Right forelimb (tissue), 1 donor: ENCODE measurements around the gene CTBP1.

Source experiments
- DNase-seq: peaks from one replicate; pipeline ENCODE4 v3.0.0-alpha.2; 2018

The CTBP1 gene

GRCh38 chr4:1283711-1284110 is 34.8 kb upstream of the CTBP1 start:
- no peak for DNase-seq

DNA sequence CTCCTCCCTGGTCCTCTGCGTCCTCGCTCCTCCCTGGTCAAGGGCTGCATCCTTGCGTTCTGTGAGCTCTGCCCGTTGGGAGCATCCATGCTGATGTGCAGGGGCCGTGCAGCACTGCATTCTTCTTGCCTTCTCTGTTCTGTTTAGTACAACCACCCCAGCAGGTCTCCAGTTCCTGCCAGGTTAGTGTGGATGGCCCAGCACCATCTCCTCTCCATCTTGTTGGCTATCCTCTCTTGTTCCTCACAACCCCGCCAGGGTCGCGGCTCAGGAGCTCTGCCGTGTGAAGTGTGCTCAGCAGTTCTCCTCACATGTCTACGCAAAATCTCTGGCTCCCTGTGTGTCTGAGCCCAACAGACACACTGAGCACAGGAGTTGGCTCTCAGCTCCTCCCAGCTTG is 30.3 kb upstream of the CTBP1 start:
- DNase-seq, result no peak

DNA sequence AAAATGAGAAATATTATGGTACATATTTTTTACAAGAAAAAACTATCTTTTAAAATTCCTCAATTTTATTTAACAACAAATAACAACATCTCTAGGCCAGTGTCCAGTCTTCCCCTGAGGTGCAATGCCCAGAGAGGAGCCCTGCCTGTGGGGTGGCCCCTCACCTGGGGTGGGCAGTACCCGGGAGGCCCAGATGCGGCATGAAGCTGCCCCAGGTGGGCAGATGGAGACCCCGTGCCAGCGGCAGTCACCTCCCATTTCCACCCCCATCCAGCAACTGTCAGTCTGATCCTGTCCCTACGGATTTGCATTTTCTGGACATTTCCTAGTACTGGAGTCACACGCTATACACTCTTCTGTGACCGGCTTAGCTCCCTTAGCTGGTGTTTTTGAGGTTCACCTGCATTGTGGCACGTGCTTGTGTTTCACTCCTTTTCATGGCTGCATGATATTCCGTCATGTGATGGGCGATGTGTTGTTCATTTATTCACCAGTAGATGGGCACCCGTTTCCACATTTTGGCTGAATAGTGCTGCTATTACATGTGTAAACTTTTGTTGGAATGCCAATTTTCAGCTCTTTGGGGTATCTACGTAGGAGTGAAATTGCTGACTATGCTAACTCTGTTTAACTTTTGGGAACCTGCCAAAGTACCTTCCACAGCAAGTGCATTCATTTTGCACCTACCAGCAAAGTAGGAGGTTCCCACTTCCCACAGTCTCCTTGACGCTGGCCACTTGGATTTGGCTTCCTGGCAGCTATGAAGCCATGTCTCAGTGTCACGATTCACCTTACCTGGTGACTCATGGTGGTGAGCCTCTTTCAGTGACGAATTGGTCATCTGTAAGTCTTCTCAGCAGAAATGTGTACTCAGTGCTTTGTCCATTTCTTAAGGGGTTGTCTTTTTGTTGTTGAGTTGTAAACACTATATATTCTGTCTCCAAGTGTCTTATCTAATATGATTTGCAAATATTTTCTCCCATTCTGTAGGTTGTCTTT is 29.0 kb upstream of the CTBP1 start:
- DNase-seq, result no peak

DNA sequence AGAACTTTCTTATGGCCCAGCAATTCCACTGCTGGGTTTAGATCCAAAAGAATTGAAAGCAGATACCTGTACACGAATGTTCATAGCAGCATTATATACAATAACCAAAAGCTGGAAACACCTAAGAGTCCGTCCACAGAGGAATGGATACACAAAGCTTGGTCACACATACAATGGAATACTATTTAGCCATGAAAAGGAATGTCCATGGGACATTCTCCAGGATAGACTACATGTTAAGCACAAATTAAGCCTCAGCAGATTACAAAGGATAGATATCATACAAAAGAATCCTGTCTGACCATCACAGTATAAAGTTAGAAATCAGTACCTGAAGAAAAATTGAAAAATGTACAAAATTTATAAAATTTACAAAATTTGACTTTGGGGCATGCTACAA is 28.1 kb upstream of the CTBP1 start:
- no peak for DNase-seq

DNA sequence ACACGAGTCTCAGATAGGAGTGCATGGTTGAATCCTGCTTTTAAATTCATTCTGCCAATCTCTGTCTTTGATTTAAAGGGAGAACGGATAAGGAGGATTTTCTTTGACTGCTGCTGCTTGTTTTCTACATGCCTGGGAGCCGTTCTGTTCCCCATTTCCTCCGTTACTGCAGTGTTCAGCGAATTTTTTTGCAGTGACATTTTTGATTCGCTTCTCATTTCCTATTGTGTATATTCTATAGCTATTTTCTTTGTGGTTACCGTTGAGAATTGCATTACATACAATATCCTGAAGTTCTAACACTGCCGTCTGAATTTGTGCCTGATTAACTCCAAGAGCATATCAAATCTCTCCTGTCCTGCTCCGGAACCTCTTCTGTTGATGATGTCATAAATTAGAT is 25.9 kb upstream of the CTBP1 start:
- DNase-seq, result no peak

DNA sequence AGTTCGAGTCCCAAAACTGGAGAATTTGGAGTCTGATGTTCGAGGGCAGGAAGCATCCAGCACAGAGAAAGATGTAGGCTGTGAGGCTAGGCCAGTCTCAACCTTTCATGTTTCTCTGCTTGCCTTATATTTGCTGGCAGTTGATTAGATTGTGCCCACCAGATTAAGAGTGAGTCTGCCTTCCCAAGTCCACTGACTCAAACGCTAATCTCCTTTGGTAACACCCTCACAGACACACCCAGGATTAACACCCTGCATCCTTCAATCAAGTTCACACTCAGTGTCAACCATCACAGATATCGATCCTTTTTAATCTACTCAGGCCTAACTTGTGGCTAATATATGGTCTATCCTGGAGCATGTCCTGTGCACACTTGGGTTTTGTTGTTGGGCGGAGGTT is 22.8 kb upstream of the CTBP1 start:
- DNase-seq, result no peak

DNA sequence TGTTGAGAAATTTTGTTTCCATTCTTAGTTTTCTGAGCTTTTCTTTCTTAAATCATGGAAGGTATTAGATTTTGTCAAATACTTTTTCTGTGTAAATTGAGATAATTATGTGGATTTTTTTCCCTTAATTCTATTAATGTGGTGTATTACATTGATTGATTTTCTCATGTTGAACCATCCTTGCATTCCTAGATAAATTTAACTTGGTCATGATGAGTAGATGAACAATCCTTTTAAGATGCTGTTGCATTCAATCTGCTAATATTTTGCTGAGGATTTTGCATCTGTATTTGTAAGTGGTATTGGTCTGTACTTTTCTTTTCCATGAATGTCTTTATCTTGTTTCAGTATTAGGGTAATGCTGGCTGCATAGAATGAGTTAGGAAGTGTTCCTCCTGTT is 20.3 kb upstream of the CTBP1 start:
- DNase-seq, result no peak

GRCh38 chr4:1266881-1267763 is 18.2 kb upstream of the CTBP1 start:
- no peak for DNase-seq

GRCh38 chr4:1265351-1265750 is 16.4 kb upstream of the CTBP1 start:
- DNase-seq, result no peak

DNA sequence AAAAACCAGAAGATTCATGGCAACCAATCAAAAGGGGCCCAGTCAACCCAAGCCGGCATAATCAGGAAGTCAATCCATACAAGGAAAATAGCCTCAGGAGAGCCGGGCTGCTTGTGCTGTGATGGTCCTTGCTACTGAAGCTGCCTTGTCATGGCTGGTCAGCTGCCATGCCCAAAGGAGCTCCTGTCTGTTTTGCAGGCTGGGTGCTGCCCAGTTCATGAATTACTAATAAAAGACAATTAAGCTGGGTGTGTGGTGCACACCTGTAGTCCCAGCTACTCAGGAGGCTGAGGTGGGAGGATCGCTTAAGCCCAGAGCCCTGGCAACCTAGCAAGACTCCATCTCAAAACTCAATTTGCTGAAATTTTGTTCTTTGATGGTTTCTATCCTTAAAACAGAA is 16.0 kb upstream of the CTBP1 start:
- no peak for DNase-seq

GRCh38 chr4:1261107-1261928 is 12.4 kb upstream of the CTBP1 start:
- no peak for DNase-seq

- DNase-seq, result no peak
Observed at GRCh38 chr4:1260418-1261106, 11.6 kb upstream of the CTBP1 start.

DNA sequence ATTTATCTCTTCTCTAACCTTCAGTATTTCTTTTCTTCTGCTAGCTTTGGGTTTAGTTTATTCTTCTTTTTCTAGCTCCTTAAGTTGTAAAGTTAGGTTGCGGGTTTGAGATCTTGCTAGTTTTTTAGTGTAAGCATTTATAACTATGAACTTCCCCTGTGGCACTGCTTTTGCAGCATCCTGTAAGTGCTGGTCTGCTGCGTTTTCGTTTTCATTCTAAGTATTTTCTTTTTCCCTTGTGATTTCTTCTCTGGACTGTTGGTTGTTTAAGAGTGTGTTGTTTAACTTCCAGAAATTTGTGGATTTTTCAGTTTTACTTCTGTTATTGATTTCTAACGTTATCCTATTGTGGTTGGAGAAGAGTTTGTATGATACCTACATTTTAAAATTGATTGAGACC is 11.0 kb upstream of the CTBP1 start:
- DNase-seq, result no peak

- DNase-seq, result no peak
Observed at GRCh38 chr4:1258457-1258856, 9.5 kb upstream of the CTBP1 start.

GRCh38 chr4:1255699-1256098 is 6.8 kb upstream of the CTBP1 start:
- no peak for DNase-seq

DNA sequence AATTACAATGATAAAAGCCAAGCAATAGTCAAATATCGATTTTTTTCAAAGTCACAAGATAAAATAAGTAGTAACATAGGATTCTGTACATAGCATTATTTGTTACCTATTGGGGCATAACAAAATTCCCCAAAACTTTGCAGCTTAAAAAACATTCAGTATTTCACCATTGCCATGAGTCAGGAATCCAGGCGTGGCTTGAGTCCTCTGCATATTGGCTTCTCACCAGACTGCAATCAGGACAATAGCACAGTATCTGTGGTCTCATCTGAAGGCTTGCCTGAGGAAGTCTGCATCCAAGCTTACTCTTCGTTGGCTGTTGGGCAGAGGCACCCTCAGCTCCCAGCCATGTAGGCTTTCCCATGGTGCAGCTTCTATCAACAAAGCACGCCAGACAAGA is 6.2 kb upstream of the CTBP1 start:
- DNase-seq, result no peak

- no peak for DNase-seq
Observed at GRCh38 chr4:1253831-1254230, 4.9 kb upstream of the CTBP1 start.

GRCh38 chr4:1252928-1253492 is 4.1 kb upstream of the CTBP1 start:
- DNase-seq, result no peak

- DNase-seq, result no peak
Observed at GRCh38 chr4:1251773-1252066, 2.8 kb upstream of the CTBP1 start.

DNA sequence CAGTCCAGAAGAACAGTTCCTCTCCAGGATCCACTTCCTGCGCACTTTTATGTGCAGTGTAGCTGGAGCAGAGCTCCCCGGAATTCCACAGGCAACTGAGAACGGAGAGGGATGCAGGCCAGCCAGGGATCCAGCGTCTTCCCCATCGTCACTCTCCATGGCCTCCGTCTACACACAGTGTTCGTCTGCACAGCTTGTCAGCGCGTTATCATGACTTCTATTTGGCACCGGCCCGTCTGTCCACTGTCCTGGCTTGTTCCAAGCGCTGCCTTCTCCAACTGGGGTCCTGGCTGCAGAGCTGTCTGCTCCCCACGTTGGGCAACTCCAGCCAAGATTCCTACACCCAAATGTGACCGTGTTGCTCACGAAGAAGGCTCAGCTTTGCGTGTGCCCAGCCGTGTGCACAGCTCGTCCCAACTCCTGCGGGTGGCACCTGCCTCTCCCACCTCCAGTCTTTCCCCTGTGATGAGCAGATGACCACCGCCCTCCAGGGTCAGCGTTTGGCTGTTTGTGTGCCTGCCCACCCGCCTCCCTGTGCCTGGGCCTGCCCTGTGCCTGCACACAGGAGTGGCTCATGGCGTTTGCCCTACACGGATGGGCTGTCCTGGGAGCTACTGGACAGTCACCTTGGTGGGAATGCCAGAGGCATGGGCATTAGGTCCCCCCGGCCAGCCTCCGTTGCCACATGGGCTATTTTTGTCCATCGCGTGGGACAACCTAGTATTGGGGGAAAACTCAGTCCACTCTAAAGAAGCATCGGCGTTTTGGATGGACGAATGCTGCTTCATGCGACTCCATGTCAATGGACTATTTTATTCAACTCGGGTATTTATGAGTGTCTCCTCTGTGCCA is 2.2 kb upstream of the CTBP1 start:
- DNase-seq, result no peak

GRCh38 chr4:1250527-1250812 is 1.5 kb upstream of the CTBP1 start:
- no peak for DNase-seq
